WI38 (cell line): ENCODE measurements around the gene SLC7A4.

Source experiments
- H3K4me3 ChIP-seq: 2 replicates; pipeline ENCODE4 v1.5.1; 2011; ENCODE audit warnings: low read depth, mild to moderate bottlenecking, control low read depth, low read length
- CTCF ChIP-seq: IDR thresholded peaks from 2 replicates; pipeline ENCODE4 v1.5.1; 2012; ENCODE audit warnings: low read depth, mild to moderate bottlenecking, control low read depth, low read length

Gene SLC7A4, protein sequence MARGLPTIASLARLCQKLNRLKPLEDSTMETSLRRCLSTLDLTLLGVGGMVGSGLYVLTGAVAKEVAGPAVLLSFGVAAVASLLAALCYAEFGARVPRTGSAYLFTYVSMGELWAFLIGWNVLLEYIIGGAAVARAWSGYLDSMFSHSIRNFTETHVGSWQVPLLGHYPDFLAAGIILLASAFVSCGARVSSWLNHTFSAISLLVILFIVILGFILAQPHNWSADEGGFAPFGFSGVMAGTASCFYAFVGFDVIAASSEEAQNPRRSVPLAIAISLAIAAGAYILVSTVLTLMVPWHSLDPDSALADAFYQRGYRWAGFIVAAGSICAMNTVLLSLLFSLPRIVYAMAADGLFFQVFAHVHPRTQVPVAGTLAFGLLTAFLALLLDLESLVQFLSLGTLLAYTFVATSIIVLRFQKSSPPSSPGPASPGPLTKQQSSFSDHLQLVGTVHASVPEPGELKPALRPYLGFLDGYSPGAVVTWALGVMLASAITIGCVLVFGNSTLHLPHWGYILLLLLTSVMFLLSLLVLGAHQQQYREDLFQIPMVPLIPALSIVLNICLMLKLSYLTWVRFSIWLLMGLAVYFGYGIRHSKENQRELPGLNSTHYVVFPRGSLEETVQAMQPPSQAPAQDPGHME

DNA sequence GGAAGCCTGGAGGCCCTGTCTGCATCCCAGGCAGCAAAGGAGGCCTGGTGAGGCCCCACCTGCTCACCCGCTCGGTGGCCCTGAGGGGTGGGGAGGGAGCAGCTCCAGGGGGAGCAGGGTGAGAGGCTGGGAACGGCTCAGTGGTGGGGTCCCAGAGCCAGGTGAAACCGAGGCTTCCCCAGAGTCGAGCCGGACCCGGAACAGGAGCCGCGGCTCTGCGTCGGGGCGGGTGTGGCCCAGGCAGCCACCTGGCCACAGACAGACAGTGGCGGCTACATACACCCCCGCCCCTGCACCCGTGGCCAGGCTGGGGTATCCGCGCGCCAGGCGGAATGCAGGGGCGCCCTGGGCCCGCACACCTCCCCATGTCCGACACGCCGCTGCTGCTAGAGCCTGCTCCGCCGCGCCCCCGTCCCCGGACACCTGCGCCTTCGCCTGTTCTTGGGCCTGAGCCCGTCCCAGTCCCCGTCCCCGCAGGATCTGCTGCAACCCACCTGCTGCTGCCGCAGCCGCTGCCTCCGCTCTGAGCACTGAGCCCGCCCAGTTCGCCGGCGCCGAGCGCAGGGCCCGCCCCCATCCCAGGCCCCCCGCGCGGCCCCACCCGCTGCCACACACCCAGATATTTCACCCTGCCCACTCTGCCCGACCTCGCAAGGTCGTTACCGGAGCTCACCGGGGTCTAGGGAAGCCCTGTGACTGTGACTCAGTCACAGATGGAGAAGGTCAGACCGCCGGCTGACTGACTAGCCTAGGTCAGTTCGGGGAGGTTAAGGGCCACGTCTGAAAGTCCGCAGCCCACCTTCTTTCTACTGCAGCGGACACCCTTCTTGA, at the start of gene SLC7A4:
Gene SLC7A4 (minus strand): TSS at position 525 of the 831 bp plus-strand sequence. CDS start 749 bp downstream, outside the sequence.
- H3K4me3 ChIP-seq: no peak within 1 kb of the TSS
- TF ChIP-seq CTCF: no peak

GRCh38 chr22:21080435-21081137, 48.2 kb upstream of the SLC7A4 start:
- no peak overlapping the region for H3K4me3 ChIP-seq
- no peak for TF ChIP-seq CTCF

- no peak for TF ChIP-seq CTCF
- no peak overlapping the region for H3K4me3 ChIP-seq
These were observed 47.1 kb upstream of the SLC7A4 start for GRCh38 chr22:21079493-21079892.

DNA sequence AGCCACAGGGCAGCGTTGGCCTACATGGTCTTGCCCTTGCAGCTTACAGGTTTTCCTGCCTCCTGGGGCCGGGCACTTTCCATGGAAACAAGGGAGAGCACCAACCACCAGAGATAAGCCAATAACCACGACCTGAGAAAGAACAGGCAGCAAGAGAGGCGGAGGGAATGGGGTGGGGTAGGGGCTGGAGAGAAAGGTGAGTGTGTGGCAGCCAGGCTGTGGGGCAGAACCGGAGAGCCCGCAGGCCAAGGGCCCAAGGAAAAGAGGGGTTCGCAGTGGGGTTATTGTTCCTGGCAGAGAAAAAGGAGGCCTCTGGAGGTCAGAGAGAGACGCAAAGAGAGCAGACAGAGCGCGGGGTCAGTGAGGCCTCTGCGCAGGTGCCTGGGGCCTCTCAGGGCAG, 46.6 kb upstream of the SLC7A4 start:
- no peak for TF ChIP-seq CTCF

GRCh38 chr22:21077884-21078508, 45.6 kb upstream of the SLC7A4 start:
- no peak for TF ChIP-seq CTCF
- H3K4me3 ChIP-seq: no peak overlapping the region

More for the DNA sequence above, 46.6 kb upstream of the SLC7A4 start:
- no peak overlapping the region for H3K4me3 ChIP-seq

GRCh38 chr22:21076912-21077625, 44.7 kb upstream of the SLC7A4 start:
- no peak for TF ChIP-seq CTCF

More at GRCh38 chr22:21076912-21077625, 44.7 kb upstream of the SLC7A4 start:
- H3K4me3 ChIP-seq: no peak overlapping the region
